Pons (tissue), 1 donor: Measurements from ENCODE around the gene LGALS7.
"Not testable (repeated sequence)": the region's sequence is repeated elsewhere in the genome, so short reads cannot be mapped to it uniquely, and the experiment has no call there.

Source experiments
- DNase-seq: peaks from one replicate; pipeline ENCODE4 v3.0.0-alpha.2; 2016; ENCODE audit warnings: low spot score

The LGALS7 gene

DNA sequence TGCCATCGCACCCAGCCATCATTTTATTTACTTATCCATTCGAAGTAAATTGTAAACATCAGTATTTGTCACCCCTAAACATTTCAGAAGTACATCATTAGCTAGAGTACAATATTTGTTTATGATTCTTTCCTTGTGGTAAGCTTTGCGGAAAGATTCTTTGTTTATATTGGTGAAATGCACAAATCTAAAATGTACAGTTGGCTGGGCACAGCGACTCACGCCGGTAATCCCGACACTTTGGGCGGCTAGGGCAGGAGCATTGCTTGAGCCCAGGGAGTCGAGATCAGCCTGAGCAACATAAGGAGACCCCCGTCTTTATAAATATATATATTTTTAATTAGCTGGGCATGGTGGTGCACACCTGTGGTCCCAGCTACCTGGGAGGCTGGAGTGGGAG lies 25.8 kb upstream of the LGALS7 start:
- no peak for DNase-seq

DNA sequence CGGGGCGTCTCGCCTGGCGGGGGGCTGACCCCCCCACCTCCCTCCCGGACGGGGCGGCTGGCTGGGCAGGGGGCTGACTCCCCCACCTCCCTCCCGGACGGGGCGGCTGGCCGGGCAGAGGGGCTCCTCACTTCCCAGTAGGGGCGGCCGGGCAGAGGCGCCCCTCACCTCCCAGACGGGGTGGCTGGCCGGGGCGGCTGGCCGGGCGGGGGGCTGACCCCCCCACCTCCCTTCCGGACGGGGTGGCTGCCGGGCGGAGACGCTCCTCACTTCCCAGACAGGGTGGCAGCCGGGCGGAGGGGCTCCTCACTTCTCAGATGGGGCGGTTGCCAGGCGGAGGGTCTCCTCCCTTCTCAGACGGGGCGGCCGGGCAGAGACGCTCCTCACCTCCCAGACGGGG lies 24.5 kb upstream of the LGALS7 start:
- DNase-seq, result not testable (repeated sequence)

DNA sequence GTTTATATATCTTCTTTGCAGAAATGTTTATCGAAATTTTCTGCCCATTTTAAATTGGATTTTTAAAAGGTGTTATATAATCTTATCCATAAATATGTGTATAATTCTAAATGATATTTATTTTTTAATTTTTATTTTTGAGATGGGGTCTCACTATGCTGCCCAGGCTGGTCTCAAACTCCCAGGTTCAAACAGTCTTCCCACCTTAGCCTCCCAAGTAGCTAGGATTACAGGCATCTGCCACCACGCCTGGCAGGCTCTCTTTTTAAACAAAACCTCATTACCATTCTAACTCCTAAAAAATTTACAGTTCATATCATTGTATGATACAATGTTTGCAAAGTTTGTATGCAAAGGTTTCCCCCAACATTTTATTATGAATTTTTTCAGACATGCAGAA lies 22.8 kb upstream of the LGALS7 start:
- DNase-seq, result no peak

DNA sequence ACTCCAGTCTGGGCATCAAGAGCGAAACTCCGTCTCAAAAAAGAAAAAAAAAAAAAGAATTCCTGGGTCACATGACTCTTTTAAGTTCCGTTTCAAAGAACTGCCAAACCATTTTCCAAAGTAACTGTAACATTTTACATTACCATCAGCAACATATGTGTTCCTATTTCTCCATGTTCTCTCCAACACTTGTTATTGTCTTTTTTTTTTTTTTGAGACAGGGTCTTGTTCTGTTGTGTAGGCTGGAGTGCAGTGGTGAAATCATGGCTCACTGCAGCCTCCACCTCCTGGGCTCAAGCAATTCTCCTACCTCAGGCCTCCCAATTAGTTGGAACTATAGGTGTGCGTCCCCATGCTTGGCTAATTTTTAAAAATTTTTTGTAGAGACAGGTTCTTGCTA lies 22.2 kb upstream of the LGALS7 start:
- no peak for DNase-seq

DNA sequence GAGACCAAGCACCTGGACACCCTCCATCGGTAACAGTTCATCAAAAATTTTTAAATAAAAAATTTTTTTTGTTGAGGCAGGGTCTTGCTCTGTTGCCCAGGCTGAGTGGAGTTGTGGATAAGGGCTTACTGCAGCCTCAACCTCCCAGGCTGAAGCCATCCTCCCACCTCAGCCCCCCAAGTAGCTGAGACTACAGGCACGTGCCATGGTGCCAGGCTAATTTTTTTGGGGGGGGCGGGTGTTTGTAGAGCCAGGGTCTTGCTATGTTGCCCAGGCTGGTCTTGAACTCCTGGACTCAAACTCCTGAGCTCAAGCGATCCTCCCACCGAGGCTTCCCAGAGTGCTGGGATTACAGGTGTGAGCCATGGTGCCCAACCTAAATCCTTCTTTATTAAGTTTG lies 20.4 kb upstream of the LGALS7 start:
- DNase-seq, result no peak

DNA sequence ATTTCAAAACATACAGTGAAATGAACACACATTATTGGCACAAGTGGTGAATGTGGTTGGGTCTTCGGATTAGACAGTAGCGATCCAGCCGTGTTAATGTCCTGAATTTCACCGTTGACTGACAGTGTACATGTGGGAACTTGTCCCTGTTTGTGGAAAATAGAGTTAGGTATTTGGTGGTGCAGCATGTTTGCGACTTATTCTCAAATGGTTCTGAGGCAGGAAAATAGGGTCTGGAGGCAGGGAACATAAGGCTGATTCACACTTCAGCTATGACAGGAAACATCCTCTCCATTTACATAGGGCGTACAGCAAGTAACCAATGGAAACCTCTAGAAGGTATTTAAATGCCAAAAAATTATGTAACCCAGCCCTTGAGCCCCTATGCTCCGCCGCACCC lies 19.9 kb upstream of the LGALS7 start:
- DNase-seq, result no peak

DNA sequence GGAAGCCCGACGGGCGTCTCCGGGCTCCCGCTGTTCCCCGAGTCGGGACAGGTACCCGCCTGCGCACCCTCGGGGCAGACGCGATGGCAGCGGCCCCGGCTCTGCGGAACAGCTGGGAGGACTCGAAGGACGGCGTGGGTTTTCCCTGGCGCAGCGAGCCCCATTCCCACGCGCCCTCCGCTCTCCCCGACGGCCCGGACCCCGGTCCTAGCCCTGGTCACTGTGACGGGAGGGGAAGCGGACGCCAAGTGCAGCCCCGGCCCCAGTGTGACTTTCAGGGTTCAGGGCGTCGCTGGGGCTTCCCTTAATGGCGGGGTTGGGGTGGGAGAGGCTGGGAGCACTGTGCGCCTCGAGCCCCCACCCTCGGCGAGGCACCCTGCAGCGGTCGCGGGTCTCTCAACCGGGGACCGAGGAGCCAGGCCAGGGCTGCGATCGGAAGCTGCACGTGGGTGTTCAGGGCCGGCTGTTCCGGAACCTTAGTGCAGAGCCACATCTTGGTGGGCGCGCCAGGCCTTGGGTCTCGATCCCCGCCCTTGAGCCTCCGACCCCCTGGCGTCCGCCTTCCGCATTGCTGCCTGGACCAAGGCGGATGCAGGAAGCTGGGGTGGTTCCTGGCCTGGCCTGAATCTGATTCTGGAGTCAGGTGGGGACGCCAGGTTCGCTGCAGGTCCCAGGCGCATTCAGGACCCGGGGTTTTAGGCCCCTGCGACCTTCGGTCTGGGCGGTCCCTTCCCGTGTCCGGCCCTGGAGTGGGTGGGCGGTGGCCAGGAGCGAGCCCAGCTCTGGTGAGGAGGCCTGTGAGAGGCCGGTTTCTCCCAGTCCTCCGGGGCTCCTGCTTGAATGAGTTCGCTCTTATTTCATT lies 19.2 kb upstream of the LGALS7 start:
- DNase-seq, result no peak

DNA sequence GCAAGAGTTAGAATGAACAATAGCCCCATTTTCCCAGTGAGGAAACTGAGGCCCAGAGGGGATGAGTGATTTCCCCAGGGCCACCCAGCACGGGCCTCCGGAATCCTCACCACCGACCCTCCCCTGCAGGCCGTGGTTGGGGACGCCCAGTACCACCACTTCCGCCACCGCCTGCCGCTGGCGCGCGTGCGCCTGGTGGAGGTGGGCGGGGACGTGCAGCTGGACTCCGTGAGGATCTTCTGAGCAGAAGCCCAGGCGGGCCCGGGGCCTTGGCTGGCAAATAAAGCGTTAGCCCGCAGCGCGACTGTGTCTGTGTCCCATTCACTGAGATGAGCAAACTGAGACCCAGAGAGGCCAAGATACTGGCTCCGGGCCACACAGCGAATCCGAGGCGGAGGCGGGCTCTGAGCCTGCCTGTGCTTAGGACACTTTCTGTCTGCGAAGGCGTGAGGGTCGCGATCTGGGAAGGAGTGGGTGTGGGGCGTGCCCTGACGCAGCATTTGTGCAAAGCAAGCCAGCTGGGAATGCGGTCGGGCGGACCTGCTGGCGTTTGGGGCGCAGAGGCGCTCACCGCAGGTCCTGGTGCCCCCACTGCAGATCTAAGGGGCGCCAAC lies 18.2 kb upstream of the LGALS7 start:
- DNase-seq, result not testable (repeated sequence)

DNA sequence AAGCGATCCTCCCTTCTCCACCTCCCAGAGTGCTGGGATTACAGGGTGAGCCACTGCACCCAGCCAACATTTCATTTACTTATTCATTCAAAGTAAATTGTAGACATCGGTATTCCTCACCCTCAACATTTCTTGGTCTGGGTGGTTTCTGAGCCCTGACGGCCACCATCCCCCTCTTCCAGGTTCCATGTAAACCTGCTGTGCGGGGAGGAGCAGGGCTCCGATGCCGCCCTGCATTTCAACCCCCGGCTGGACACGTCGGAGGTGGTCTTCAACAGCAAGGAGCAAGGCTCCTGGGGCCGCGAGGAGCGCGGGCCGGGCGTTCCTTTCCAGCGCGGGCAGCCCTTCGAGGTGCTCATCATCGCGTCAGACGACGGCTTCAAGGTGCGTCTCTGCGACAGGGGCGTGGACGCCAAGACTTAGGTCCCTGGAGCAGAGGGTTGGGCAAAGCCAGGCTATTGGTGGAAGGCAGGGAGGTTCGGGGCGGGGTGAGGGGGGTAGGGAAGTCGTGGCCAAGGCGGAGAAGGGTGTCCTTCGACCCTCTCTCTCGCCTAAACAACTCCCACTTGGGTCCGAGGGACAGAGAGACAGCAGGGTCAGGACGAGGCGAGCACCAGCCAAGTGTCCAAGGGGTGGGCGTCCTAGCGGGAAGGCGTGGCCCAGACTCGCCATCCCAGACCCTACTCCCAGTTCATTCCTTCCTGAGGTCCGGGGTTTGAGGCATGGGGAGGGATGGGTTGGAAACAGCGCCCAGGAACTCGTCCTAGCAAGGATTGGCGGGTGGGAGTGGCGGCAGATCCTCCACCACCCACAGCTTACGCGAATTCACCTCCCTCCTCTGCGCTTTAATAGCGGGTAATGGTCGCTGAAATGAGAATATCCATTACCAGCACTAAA lies 17.4 kb upstream of the LGALS7 start:
- not testable (repeated sequence) for DNase-seq

DNA sequence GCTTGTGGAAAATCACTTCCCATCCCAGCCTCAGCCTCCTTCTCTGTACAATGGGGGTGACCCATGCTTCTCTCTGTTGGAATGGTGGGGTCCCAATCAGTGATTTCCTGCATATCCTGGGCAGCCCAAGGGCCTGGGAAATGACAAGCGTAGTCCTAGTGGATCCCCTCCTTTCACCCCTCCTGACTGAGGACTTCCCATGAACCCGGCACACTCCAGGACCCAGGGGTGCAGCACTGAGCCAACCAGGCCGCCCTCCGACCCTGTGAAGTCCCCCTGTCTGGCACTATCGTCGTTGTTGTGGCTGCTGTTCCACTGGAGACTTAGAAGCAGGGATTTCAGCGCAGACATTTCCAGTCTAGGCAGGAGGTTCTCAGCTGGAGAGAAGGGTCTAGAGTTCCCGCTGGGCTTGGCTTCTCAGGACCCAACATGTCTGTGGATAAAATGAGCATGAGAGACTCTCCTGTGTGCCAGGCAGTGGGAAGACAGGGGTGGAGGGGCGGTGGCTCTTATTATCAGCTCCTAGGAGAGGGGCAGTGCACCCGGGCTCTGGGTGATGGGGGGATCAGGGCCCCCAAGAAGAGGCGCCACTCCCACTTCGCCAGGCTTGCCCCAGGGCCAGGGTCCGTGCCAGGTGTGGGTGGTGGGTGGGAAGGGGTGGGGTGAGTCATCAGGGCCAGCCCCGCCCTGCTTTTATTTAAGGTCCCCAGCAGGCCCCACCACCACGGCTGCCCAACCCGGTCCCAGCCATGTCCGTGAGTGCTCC lies 15.3 kb upstream of the LGALS7 start, which contains the start of gene LGALS7B:
TSS of gene LGALS7B (plus strand) at position 723 of the 766 bp plus-strand sequence. CDS start at position 750, 27 bp downstream.
- no peak for DNase-seq

DNA sequence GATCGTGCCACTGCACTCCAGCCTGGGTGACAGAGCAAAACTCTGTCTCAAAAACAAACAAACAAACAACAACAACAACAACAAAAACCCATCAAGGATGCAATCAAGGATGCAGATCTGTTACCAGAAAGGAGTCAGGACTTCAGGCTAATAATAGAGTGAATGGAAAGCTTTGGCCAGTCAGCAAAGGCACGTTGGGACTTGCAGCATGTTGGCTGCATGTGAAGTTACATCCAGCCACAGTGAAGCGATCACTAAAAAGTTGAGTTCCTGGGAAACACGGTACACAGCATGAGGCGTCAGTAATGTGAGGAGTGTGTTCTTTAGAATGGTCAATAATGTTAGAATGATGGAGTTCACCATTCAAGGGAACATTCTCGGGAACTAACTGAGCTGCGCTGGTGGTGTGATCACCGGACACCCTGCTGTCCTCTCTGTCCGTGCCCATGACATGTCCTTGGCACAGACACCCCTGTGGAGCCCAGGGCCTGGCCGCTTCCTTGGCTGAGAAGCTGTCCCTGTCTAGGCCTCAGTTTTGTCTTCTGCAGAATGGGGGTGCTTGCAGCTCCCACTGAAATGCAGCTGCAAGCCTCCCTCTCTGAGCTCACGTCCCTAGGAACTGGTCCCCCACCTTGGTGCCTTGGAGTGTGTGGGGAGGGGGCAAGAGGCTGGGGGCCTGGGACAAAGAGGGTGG lies 13.4 kb upstream of the LGALS7 start:
- no peak for DNase-seq

DNA sequence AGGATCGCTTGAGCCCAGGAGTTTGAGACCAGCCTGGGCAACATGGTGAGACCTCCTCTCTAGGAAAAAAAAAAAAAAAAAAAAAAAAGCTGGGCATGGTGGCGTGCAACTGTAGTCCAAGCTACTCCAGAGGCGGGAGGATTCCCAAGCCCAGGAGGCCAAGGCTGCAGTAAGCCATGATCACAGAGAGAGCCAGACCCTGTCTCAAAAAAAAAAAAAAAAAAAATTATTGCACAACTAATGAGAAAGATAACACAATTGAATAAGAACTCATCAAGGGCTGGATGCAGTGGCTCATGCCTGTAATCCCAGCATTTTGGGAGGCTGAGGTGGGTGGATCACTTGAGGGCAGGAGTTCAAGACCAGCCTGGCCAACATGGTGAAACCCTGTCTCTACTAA lies 12.7 kb upstream of the LGALS7 start:
- DNase-seq, result not testable (repeated sequence)

DNA sequence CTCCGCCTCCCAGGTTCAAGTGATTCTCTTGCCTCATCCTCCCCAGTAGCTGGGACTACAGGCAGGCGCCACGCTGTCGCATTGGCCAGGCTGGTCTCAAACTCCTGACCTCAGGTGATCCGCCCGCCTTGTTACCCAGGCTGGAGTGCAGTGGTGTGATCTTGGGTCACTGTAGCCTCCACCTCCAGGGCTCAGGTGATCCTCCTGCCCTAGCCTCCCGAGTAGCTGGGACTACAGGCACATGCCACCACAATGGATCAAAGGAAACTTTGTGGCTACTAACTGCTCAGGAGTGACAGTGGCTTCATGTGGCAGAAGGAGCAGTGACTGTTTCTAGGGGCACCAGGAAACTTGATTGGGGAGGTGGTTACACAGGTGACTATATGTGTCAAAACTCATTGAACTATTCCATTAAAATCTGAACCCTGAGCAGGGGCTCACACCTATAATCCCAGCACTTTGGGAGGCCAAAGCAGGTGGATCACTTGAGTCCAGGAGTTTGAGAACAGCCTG lies 11.9 kb upstream of the LGALS7 start:
- DNase-seq, result no peak

DNA sequence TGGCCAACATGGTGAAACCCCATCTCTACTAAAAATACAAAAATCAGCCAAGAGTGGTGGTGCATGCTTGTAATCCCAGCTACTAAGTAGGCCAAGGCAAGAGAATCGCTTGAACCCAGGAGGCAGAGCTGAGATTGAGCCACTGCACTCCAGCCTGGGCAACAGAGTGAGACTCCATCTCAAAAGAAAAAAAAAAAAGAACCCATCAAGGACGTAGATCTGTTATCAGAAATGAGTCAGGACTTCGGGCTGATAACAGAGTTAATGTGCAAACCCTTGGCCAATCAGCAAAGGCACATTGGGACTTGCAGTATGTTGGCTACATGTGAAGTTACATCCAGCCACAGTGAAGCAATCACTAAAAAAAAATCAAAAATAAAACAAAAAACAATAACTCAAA lies 10.9 kb upstream of the LGALS7 start:
- no peak for DNase-seq

DNA sequence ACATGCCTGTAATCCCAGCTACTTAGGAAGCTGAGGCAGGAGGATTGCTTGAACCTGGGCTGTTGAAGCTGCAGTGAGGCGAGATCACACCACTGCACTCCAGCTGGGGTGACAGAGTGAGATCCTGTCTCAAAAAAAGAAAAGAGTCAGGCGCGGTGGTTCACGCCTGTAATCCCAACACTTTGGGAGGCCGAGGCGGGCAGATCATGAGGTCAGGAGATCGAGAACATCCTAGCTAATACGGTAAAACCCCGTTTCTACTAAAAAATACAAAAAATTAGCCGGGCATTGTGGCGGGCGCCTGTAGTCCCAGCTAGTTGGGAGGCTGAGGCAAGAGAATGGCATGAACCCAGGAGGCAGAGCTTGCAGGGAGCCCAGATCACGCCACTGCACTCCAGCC lies 8.9 kb upstream of the LGALS7 start:
- not testable (repeated sequence) for DNase-seq

DNA sequence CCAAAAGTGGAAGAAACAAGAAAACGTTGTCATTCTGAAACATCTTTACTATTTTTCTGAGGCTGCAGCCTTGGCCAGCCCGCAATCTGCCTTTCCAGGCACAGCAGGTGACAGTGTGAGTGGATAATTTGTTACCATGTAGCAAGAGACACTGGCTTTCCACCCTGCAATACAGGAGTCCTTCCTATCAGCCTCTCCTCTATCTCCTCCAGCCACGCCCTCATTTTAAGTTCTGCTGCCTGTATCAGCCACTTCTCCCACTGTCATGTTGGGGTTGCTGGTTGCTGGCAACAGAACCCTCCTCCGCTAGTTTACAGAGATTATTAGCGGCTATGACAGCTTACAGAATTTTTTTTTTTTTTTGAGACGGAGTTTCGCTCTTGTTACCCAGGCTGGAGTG lies 7.7 kb upstream of the LGALS7 start:
- DNase-seq, result no peak

DNA sequence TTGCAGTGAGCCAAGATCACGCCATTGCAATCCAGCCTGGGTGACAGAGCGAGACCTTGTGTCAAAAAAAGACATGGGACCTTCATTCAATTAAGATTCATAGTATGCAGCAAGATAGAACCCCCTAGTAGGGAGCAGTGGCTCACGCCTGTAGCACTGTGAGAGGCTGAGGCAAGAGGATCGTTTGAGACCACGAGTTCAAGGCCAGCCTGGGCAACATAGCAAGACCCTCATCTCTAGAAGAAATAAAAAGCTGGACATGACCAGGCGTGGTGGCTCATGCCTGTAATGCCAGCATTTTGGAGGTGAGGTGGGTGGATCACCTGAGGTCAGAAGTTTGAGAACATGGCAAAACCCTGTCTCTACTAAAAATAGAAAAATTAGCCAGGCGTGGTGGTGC lies 7.1 kb upstream of the LGALS7 start:
- DNase-seq, result no peak

DNA sequence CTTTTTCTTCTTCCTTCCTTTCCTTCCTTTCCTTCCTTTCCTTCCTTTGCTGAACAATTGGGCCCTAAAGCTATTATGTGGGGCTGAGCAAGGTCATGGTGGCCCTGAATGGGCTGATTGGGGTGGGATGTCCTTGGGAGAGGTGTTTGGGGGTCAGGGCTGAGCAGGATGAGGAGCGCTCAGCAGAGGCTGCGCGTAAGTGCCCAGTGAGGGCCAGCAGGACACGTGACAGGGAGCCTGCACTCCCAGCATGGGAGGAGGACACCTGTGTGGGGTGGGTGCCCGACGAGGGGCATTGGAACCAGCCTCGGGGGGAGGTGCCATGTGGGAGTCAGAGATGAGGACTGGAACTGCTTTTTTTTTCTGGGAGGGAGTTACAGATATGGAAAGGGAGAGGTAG lies 5.4 kb upstream of the LGALS7 start:
- no peak for DNase-seq

DNA sequence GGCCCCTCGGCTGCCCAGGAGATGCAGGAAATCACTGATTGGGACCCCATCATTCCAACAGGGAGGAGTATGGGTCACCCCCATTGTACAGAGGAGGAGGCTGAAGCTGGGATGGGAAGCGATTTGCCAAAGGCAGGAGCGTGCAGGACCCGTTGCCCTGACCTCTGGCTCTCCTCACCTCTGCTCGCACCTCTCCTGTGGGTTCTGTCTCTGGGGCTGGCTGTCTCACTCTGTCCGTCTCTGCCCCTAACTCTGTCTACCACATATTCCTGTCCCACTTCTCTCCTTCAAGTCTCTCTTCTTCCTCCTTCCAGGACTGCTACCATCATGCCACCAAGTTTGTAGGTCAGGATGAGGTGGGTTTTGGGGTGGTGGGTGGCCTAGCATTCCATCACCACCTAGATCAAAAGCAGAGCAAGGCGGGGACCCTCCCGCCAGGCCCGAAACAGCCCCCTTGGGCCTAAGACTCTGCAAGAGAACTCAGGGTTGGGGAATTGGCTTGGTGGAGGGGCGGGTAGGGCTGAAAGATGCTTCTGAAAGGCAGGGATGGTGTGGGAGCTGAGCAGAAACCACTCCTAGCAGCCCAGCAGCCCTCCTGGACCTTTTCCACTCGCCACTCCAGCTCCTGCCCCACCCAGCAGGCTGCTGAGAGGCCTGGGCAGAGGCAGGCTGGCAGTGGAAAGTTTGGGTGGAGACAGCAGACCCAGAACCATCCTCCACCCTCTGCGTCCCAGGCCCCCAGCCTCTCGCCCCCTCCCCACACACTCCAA lies 1.0 kb upstream of the LGALS7 start:
- no peak for DNase-seq

DNA sequence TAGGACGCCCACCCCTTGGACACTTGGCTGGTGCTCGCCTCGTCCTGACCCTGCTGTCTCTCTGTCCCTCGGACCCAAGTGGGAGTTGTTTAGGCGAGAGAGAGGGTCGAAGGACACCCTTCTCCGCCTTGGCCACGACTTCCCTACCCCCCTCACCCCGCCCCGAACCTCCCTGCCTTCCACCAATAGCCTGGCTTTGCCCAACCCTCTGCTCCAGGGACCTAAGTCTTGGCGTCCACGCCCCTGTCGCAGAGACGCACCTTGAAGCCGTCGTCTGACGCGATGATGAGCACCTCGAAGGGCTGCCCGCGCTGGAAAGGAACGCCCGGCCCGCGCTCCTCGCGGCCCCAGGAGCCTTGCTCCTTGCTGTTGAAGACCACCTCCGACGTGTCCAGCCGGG lies 1.7 kb downstream of the LGALS7 start:
- DNase-seq, result not testable (repeated sequence)
